ENCODE results near the gene DHRS1. TPM values are rescaled to one million over a fixed set of nuclear protein-coding genes. Genes with fewer than 3 reads are reported as not detected.

The DHRS1 gene
- total RNA-seq, 2 experiments from 2014 or later: 11.9 to 13.6 TPM

- CTCF ChIA-PET: interaction anchor here (1.1 to 10.2 kb wide), 5 partner anchors 9 to 113 kb away, joined by 3 to 88 read pairs (median 10); partner anchors contain the start of genes ADCY4 and CIDEB
- H3K36me3 Mint-ChIP-seq (ENCODE audit: low read depth): no peaks in the 10 kb centered on the region
- H3K27ac Mint-ChIP-seq: no peak overlapping the region
- POLR2A ChIA-PET: interaction anchor here (1.2 to 2.1 kb wide), 2 partner anchors 11 to 14 kb away, joined by 4 to 9 read pairs; partner anchors contain the start of gene LTB4R2
- H3K9me3 Mint-ChIP-seq: no peaks in the 10 kb centered on the region
- peaks cover 14% of the 10 kb centered on the region for H3K4me1 Mint-ChIP-seq (ENCODE audit: low read depth)
- no peak for ATAC-seq
- no peak for DNase-seq
- H3K4me3 Mint-ChIP-seq: no peak overlapping the region
- intact Hi-C loops (cut with micrococcal nuclease): no loop called here
- TF ChIP-seq CTCF (IDR thresholded peaks at IDR 0.05): no peak
- no peaks in the 10 kb centered on the region for H3K27me3 Mint-ChIP-seq
These were observed 24.4 kb upstream of the DHRS1 start for GRCh38 chr14:24324024-24324423.

GRCh38 chr14:24323341-24323740 is 23.8 kb upstream of the DHRS1 start:
- DNase-seq (no peak), ATAC-seq (no peak)
- POLR2A ChIA-PET: interaction anchor here (1.2 kb wide), 1 partner anchor 13 kb away, joined by 4 read pairs; the partner anchor contains the start of gene LTB4R2
- Mint-ChIP-seq H3K9me3 (no peaks in the 10 kb centered on the region), H3K27me3 (no peaks in the 10 kb centered on the region), H3K27ac (no peak overlapping the region), H3K36me3 (ENCODE audit: low read depth) (no peaks in the 10 kb centered on the region), H3K4me1 (ENCODE audit: low read depth) (peaks cover 7% of the 10 kb centered on the region), H3K4me3 (no peak overlapping the region)
- no peak for TF ChIP-seq CTCF (IDR thresholded peaks at IDR 0.05)
- CTCF ChIA-PET: interaction anchor here (0.8 to 10.2 kb wide), 4 partner anchors 10 to 108 kb away, joined by 3 to 88 read pairs (median 12); partner anchors contain the start of genes ADCY4, CIDEB and RIPK3
- intact Hi-C loops (cut with micrococcal nuclease): no loop called here

GRCh38 chr14:24322672-24323071 is 23.1 kb upstream of the DHRS1 start:
- CTCF ChIA-PET: interaction anchor here (1.2 to 10.2 kb wide), 4 partner anchors 11 to 109 kb away, joined by 3 to 88 read pairs (median 12); partner anchors contain the start of genes ADCY4, CIDEB and LTB4R
- Mint-ChIP-seq H3K4me1 (ENCODE audit: low read depth) (peaks cover 7% of the 10 kb centered on the region), H3K27ac (no peak overlapping the region), H3K36me3 (ENCODE audit: low read depth) (no peaks in the 10 kb centered on the region), H3K4me3 (no peak overlapping the region), H3K9me3 (no peaks in the 10 kb centered on the region), H3K27me3 (no peaks in the 10 kb centered on the region)
- intact Hi-C loops (cut with micrococcal nuclease): no loop called here
- ATAC-seq (no peak), DNase-seq (no peak)
- POLR2A ChIA-PET: interaction anchor here (1.2 kb wide), 1 partner anchor 12 kb away, joined by 4 read pairs; the partner anchor contains the start of gene LTB4R2
- no peak for TF ChIP-seq CTCF (IDR thresholded peaks at IDR 0.05)

GRCh38 chr14:24321212-24321975 is 21.8 kb upstream of the DHRS1 start:
- no peak for TF ChIP-seq CTCF (IDR thresholded peaks at IDR 0.05)
- CTCF ChIA-PET: interaction anchor here (1.0 to 10.2 kb wide), 5 partner anchors 8 to 13 kb away, joined by 3 to 88 read pairs (median 5); partner anchors contain the start of genes ADCY4, CIDEB, LTB4R and LTB4R2
- H3K36me3 Mint-ChIP-seq (ENCODE audit: low read depth): no peaks in the 10 kb centered on the region
- no peak overlapping the region for H3K4me3 Mint-ChIP-seq
- no peaks in the 10 kb centered on the region for H3K27me3 Mint-ChIP-seq
- peaks cover 6% of the 10 kb centered on the region for H3K4me1 Mint-ChIP-seq (ENCODE audit: low read depth)
- no peaks in the 10 kb centered on the region for H3K9me3 Mint-ChIP-seq
- POLR2A ChIA-PET: interaction anchor here (0.6 kb wide), 1 partner anchor 12 kb away, joined by 3 read pairs; no protein-coding TSS in a partner anchor
- no peak overlapping the region for H3K27ac Mint-ChIP-seq
- intact Hi-C loops (cut with micrococcal nuclease): no loop called here
- ATAC-seq (no peak), DNase-seq (no peak)

Measured in activated CD8-positive, alpha-beta T cell treated with anti-CD3 and anti-CD28 coated beads for 36 hours (primary cell).